GM19452 (cell line): ENCODE results near the gene NCOA7.
A peak's percentile ranks its signal among the peaks of the same experiment; 100 is the strongest.
"Not testable (repeated sequence)": the region's sequence is repeated elsewhere in the genome, so short reads cannot be mapped to it uniquely, and the experiment has no call there.

Experiments
- ATAC-seq: cut with Tn5 transposase; IDR thresholded peaks from one replicate; pipeline ENCODE4 v1.9.1; 2021; ENCODE audit not compliant: unreplicated experiment

Gene NCOA7

DNA sequence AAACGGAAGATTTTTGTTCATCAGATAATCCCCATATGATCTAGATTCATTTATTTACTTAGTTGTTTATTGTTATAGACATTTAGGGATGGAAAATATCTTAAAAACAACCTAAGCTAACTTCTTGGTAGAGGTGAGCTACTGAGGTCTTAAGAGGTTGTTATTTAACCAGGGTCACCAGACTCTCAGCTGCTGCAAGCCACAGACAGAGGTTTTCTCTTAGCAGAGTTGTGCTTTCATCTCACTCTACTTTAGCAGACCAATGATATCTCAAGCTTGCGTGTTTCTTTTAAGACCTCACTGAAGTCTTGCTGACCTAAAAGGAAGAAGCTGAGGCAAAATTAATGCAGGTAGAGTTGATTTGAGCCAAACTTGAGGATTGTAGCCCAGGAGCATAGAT, 43.6 kb downstream of the NCOA7 start:
- peak; percentile 92 for ATAC-seq

DNA sequence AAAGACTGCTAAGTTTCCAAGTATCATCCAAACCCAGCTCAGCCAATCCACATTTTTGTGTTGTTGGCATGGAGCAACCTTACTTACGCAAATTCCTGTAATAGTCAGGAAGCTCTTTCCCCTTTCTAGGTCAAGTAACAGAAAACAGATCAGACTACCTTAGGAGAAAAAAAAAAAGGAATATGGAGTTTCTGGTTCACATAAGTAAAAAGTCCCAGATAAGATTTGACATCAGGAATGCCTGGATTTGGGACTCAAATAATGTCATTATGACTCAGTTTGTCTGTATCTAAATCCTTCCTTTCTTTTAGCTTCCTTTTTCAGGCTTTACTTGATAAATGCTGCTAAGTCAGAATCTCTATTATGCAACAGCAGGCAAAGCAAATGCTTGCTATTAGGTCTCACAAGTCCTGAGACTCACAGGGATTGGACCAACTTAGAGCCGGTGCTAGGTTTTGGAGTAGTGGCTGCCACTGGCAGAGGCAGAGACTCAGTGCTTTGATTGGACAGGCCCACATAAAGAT, 44.5 kb downstream of the NCOA7 start:
- no peak for ATAC-seq

DNA sequence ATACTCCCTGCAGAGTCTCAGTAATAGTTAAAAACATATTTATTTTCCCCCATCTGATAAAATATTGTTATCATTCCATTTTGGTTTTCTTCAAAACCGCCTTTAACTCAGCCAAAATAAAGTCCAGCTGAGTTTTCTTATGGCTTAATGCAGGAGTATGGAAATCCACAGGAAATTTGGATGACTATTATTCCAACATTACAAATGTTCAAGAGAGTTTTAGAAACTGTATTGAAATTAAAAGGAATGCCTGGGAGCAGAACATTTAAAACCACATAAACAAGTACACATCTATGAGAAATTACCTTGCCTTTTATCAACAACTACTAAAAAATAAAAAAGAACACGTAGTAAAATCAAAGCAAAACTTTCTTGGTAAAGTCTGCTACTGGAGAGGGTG, 45.7 kb downstream of the NCOA7 start:
- no peak for ATAC-seq

DNA sequence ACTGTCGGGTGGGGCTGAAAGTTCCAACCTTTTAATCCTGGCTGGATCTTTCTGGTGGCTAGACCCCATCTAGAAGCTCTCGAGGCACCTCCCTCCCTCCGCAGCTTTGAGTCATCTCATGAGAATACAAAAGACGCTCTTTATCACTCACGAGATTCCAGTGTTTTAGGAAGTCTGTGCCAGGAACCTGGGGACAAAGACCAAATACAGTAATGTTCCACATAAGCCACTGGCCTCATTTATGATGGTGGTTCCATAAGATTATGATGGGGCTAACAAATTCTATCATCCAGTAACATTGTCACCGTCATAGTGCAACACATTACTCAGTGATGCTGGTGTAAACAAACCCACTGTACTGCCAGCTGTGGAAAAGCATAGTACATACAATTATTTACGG, 48.7 kb downstream of the NCOA7 start:
- ATAC-seq = no peak

DNA sequence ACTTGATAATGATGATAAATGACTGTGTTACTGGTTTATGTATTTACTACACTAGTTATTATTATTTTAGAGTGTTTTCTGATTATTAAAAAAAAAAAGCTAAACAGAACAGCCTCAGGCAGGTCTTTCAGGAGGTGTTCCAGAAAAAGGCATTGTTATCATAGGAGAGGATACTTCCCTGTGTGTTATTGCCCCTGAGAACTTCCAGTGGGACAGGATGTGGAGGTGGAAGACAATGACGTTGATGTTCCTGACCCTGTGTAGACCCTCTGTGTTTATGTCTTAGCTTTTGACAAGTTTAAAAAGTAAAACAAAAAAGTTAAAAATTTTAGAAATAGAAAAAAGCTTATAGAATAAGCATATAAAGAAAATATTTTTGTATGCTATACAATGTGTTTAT, 49.1 kb downstream of the NCOA7 start:
- no peak for ATAC-seq

DNA sequence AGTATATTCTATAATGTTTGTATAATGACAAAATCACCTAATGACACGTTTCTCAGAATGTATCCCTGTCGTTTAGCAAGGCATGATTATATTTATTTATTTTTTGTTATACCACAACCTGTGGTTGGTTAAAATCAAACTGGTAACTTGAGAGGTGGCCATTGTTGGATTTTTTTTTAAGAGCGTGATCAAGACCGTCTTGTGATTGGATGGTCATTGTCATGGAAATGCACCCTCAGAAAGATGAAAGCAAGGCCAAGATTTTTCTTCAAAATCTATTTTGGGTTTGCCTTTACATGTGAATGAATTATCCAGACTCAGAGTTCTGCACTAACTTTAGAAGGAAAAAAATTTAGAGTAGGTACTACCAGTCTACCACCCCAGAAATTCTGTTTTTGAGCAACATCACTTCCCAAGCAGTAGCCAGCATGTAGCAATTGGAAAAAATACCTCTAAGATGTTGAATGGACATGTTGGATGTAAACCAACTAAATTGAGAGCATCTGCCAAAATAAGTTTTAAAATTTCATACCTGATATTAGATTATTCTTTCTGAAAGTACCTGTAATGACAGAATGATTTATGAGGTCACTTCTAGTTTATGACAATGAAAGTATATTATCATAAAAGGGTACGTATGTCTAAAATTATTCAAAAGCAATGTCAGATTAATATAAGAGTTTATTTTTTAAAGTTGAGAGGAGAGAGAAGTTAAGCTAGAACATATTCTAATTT, 50.8 kb downstream of the NCOA7 start:
- ATAC-seq = no peak

DNA sequence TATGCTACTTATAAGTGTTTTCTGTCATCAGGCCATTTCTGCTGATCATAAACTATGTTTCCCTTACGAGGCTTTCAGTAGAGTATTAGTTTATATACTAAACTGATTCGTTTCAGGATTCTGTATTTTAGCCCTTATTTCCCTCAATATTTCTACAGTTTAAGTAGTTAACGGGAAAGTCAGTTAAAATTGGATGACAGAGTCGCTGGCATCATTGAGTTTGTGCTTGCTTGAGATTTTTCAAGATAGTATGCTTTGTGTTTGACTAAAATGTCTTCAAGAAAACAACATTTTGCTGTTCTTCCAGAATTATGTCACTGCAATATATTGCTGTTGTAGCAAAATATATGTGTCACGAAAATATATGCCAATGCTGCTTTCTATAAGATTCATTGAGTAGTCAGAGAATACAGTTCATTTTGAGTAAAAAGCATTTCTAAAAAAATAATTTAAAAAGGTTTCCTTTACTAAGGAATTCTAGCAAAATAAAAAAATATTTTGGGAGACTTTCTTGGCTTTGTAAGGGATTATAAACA, 51.4 kb downstream of the NCOA7 start:
- ATAC-seq = no peak

DNA sequence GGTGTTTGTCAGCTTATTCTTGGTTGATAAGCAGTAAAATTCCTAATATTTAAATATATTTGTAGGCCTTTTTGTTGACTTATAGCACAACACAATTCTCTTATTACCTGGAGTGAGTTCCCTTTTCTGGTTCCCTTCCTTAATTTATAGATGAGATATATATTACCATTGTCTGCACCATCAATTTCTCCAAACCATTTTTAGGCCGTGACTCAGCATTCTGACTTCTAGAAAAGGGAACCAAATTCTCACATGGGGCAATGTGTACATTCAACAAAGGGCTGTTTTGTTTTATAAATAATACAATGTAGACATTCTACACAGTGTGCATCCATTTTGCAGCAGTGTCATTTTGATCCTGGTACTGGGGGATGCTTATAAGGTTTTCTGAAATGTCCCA, 52.8 kb downstream of the NCOA7 start:
- no peak for ATAC-seq

DNA sequence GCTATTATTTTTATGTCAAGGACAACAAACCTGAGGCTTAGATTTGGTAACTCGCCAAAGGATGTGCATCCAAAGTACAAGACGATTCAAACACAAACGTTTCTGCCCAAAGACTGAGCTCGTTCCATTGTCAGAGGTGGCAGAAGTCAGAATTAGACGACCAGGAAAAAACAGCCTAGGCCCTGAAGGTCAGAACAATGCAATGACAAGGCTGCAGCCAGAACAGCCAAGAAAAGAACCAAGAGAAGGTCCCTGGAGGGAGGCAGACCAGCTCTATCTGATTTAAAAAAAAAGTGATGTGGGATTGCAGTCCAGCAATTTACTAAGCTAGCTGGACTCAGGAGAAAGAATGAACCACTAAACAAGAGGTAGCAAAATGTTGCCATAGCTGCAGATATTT, 54.2 kb downstream of the NCOA7 start:
- ATAC-seq = no peak

DNA sequence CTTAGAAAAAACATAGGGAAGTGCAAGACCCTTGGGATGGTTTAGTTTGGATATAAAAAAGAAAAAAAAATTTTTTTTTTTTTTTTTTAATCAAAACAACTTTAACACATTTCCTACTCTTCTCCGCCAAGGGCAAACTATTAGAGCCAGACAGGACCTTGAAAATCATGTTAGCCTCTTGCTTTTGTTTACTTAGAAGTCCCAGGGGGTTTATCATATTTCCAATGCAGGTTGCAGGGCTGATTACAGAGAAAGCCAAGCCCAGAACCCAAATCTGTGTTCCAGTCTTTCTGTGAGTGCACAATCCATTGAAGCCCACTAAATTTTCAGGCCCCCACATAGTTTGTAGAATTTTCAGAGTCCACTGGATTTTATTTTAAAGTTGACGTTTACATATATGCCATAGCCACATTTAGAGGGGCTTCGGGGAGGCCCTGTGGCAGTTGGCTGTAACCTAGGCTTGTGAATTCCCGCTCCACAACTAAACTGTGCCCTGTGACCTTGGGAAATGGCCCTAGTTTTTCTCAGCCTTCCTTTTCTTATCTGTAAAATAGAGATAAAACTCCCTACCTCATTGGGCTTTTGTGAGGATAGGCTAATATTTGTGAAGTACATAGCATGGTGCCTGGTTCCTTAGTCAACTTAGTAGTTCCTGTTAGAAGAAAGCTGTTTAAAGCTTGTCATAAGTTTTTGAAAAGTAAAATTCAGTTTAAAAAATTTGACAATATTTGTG, 55.7 kb downstream of the NCOA7 start:
- ATAC-seq = no peak

DNA sequence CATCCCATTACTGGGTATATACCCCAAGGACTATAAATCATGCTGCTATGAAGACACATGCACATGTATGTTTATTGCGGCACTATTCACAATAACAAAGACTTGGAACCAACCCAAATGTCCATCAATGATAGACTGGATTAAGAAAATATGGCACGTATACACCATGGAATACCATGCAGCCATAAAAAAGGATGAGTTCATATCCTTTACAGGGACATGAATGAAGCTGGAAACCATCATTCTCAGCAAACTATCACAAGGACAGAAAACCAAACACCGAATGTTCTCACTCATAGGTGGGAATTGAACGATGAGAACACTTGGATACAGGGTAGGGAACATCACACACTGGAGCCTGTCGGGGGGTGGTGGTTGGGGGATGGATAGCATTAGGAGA, 57.5 kb downstream of the NCOA7 start:
- not testable (repeated sequence) for ATAC-seq

DNA sequence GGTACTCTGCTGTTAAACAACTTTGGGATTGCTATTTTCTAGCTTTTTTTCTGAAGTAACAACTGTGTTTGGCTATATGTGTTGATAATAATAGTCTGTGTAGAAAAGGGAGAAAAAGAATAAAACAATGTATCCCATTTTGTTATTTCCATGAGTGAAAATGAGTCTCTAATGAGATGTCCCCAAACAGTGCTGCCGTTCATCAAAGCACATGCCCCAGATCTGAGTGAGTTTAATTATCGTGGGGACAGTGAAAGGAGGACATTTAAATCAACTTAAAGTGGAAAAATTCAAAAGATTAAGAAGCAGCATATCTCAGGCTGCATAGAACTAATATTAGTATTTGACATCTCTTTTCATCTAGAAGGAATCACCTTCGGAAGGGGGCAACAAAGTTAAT, 59.6 kb downstream of the NCOA7 start:
- ATAC-seq = no peak

DNA sequence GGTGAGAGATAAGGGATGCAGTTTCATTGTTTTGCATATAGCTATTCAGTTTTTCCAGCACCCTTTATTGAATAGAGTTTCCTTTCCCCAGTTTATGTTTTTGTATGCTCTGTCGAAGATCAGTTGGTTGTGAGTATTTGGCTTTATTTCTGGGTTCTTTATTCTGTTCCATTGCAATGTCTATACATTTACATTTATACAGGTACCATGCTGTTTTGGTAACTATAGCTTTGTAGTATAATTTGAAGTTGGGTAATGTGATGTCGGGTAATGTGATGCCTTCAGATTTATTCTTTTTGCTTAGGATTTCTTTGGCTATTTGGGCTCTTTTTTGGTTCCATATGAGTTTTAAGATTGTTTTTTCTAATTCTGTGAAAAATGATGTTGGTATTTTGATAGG, 61.8 kb downstream of the NCOA7 start:
- no peak for ATAC-seq

DNA sequence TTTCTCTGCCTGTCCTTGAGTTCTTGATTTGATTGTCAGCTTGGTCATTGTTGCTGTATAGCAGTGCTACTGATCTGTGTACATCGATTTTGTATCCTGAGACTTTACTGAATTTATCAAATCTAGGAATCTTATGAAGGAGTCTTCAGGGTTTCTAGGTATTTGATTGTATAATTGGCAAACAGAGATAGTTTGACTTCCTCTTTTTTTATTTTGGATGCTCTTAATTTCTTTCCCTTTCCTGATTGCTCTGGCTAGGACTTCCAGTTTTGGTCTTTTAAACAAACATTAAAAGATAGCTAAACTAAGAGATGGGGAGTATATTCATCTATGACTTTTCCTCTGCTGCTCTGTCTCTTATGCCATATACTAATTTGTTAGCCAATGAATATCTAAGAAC, 62.4 kb downstream of the NCOA7 start:
- ATAC-seq = no peak

DNA sequence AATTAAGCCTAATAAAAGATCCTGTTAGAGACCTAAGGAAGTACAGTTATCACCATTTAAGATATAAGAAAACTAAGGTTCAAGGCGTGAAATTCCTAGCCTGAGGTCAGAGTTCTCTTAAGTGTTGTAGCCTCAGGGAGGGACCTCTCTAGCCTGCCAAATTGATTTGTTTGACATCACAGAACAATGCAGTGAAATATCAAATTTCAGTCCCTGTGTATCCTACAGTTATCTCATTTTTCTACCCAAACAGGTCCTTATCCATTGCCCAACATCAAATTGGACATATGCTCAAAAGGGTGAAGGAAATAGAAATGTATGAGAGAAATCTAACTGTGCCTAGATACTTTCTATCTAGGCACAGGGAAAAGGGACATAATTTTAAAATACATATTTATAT, 63.0 kb downstream of the NCOA7 start:
- ATAC-seq = no peak

DNA sequence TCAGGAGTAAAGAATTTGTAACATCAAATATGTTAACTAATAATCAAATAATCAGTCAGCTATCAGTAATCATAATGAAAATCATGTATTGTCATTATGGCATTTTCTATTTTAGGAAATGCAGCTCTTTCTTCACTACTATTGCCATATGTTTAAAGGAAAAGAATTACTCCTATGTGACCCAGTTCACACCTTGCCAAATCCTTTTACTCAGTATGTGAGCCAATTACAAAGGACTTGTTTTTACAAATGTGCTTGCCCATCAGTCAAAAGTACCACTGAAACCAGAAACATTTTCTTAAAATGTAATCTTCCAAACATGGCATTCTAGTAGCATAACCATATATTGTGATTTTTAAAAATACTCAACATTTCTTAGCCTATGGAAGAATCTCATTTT, 63.6 kb downstream of the NCOA7 start:
- ATAC-seq = no peak

DNA sequence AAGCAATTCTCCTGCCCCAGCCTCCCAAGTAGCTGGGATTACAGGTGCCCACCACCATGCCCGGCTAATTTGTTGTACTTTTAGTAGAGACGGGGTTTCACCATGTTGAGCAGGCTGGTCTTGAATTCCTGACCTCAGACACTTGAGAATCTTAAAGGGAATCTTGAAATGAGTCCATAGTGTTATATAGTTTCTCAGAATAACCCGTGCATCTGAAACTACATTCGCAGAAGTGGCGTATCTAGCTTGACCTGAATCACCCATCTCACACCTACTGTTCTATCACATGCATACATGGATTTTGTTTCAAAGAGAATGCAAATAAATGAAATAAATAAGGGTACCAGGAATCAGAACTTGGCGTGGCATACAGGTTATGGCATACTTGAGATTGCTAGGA, 65.0 kb downstream of the NCOA7 start:
- ATAC-seq = no peak

DNA sequence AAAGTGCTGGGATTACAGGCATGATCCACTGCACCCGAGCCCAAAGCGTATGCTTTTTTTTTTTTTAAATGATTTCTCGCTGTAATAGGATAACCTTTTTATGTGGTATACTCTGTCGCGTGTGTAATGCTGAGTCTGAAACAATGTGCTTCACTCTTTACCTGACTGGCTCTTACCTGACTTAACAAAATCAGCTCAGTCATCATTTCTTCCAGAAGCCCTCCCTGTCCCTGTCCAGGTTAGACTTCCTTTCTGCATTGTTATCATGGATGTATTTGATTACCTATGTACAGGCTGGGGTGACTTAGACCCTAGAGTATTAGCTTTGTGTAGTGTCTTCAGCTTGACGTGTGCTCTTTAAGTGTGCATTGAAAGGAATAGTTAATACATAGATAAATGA, 67.1 kb downstream of the NCOA7 start:
- no peak for ATAC-seq

DNA sequence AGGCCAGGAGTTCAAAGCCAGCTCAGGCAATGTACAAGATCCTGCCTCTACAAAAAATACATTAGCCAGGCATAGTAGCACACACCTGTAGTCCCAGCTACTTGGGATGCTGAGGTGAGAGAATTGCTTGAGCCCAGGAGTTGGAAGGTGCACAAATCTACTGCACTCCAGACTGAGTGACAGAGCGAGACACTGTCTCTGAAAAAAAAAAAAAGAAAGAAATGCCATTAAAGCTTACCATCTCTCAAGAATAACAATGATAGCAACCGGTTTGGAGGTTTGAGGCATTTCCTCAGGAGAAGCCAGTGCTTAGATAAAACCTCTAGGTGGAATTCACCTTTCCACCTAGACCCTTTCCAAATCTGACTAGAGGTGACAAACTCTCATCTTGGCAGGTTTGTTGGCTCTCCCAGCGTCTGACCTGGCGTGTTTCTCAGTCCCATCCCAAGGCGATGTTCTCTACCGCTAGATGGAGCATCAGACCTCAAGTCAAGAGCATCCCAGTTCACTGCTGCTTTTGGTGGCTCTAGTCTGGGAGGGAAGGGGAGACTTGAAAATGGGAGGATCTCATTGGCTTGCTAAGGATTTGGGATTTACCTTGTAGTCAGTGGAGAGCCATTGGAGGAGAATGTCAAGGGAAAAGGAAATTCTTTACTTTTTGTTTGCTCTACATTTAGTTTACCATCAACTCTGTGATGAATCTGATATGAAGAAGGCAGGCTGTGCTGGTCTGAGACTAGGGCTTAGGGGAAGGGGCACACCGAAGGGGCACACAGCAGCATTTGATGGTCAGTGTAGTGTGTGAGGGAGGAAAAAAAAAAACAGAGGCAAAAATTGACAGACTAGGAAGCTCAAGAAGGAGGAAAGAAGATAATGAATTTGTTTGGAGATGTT, 67.9 kb downstream of the NCOA7 start:
- no peak for ATAC-seq

DNA sequence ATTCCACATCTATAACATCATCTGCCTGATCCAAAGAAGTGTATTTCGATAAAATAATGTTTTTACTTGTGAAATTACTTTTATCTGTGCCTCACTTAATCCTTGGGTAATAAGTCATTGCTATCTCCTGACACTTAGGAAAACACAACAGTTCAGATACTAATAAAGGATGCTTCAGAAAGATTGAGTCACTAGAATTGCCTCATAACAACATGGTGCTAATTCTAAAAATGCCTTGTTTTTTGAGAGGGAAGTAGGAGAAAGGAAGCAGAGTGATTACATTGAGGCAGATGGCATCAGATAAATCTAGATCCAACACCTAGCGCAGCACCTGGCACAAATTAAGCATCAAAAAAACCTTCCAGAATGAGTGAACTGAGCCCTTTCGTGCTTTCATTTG, 69.0 kb downstream of the NCOA7 start:
- no peak for ATAC-seq

DNA sequence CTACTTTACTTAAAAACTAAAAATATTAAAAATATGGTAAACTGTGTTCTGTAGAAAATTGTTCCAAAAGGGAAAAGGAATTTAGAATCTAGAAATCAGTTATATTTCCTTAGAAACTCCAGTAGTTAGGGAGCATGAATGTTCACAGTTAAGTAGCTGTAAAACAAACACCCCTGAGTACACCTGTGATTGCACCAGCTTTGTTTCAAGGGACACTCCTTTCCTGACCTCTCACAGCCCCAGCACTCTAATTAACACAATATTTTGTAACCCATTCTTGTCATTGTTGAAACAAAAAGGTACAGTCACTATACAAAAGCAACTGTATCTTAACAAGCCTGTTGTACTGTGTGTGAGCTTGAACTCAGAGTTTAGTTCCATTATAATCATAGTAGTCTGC, 72.3 kb downstream of the NCOA7 start:
- no peak for ATAC-seq
